SW480 (cell line): Measurements from ENCODE around the gene SPRR1A.

ENCODE experiments used
- DNase-seq: peaks from one replicate; pipeline ENCODE4 v3.0.0-alpha.2; 2016; ENCODE audit warnings: low spot score

The SPRR1A gene

GRCh38 chr1:152983743-152984142 lies at the start of gene SPRR1A:
Gene SPRR1A (plus strand): TSS chr1:152984081. CDS start chr1:152985231, 1,150 bp downstream.
- no peak for DNase-seq

DNA sequence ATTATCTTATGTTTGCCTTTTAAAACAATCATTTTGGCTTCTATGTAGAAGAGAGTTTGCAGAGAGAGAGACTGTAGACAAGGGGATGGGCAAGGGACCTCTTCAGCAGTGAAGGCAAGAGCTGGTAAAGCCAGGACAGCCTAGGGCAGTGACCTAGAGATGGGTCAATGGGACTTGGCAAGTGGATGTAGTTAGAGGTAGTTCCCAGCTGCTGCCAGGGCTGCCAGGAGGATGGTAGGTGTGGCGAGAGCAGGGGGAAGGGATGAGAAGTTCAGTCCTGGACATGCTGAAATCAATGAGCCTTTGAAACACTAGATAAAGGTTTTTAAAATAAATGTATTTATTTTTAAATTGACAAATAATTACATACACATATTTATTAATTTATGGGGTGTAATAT lies 43.3 kb upstream of the SPRR1A start:
- DNase-seq, result no peak

- no peak for DNase-seq
Measured at GRCh38 chr1:152941037-152941711, 42.7 kb upstream of the SPRR1A start.

GRCh38 chr1:152942161-152942560 lies 41.7 kb upstream of the SPRR1A start:
- DNase-seq, result no peak

DNA sequence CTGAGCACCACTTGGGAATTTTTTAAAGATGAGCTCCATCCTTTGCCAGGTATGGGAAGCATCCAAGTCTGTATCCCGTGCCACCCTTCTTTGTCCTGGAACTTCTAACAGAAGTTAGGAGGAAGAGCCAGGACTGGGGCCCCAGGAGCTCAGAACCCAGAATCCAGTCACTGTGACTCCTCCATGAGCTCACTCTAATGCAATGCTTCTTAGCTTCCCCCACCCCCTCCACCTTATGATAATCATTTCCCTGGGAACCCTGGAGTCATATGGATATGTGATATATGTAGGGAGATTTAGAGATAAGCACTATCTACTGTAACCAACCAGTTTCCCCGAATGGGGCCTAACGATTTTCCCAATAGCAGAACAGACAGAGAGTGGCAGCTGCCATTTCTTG lies 37.6 kb upstream of the SPRR1A start:
- DNase-seq, result no peak

DNA sequence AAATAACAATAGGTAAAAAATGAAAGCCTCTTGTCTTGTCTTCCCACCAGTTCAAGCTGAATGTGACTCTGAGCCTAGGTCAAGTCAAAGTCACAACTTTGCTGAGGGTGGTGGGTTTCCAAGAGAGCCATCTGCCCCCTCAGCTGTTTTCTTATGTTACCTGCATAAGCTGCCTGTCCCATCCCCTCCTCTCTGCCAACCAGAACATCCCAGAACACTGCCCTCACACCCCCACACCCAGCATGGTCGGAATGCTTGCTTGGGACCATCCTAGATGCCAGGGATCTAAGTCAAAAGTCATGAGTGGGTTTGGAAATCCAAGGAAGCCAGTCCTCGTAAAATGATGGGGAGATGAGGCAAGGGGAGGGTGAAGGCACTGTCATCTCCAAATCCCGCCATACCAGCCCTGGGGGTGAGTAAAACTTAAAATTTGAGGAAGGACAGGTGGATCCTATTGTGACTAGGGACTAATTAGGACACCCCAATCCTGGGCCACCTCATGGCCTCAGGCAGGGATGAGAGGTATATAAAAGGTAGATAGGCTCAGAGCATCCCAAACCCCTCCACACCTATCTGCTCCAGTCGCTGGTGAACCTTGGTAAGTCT lies 37.1 kb upstream of the SPRR1A start, which contains the start of gene SPRR5:
TSS of gene SPRR5 (plus strand) at position 556 of the 606 bp plus-strand sequence. CDS start 1,349 bp downstream, outside the sequence.
- no peak for DNase-seq

- no peak for DNase-seq
Measured at GRCh38 chr1:152951711-152952110, 32.2 kb upstream of the SPRR1A start.

DNA sequence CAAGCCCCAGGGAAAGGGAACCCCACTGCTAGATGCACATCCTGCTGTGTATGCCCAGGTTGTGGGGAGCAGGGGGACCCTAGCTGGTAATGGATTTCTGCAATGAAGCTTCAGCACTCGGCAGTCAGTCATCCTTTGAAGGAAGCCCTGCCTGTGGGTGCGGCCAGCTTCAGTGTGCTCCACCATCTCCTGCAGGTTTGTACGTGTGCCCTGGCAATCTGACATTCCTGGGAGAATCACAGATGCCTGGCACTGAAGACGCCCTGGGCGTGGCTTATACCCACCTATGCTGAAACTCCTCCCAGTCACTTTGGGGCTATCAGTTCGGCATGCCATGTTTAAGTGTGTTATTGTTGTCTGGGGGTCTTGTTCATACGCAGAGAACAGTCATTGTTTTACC lies 30.1 kb upstream of the SPRR1A start:
- peak; percentile 11 for DNase-seq

- DNase-seq, result peak; percentile 50
Measured at GRCh38 chr1:152954436-152954835, 29.4 kb upstream of the SPRR1A start.

DNA sequence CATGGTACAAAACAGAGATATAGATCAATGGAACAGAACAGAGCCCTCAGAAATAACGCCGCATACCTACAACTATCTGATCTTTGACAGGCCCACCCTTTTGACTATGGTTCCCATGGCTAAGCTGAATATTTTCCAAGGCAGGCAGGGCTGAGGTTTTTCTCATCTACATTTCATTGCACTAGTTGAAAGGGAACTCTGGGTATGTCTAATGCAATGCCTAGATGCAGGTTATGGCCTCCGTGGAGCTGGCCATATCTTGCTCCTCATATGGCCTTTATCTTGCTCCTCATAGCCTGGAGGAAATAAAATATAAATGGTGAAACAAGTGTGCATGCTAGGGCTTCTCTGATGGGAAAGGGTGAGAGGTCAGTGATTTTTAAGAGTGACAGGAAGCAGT lies 26.3 kb upstream of the SPRR1A start:
- no peak for DNase-seq

GRCh38 chr1:152959273-152959672 lies 24.6 kb upstream of the SPRR1A start:
- no peak for DNase-seq

DNA sequence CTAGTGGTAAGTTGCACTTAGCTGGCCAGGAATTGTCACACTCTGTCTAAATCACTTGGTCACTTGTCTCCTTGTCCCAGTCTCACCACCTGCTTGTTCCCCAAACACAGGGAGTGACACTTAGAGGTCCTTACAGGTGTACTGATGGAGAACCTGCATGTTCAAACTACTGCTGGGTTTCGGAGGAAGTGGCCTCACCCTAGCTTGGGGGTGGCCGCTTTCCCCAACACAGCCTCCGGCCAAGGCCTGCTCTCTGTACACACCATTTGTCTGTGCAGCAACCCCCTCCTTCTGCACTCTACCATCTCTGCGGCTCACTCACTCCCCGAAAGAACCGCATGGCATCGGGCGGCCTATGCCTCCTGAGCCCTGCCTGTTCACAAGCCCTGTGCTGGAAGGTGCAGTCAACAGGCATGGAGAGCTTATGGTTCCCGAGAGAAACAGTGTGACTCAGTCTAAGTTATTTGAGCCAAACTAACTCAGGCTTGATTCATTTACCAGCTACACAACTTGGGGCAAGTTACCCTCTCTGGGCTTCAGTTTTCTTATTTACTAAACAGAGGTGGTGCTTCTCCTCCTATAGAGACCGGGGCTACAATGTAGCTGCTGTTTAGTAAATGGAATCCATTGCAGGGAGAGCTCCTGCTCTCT lies 24.0 kb upstream of the SPRR1A start:
- no peak for DNase-seq

DNA sequence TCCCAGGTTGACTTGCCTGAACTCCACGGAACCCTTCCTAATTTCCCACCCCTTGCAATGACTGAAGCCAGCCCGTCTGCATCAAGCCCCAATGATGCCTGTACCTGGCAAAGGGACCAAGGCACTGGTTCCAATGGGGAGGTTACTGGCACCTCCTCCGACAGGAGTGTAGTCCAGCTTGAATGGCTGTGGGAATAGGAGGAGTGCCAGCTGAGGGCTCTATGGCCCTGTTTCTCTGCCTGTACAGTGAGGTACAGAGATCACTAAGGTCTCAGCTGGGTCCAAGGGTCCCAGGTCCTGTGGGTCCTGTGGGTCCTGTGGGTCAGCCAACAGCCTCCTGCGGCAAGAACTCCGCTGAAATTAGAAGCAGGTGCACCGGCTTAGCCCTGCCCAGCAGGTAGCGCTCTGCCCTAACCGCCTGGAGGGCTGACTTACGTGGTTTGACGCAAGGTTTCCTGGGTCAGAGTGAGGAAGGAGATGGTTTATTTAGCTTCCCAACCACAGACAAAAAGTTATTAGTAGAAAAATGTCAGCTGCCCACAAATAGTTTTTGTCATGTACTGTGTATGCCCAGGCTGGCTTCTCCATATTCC lies 23.3 kb upstream of the SPRR1A start:
- no peak for DNase-seq

GRCh38 chr1:152961226-152961891 lies 22.5 kb upstream of the SPRR1A start:
- DNase-seq, result no peak

- no peak for DNase-seq
Measured at GRCh38 chr1:152962876-152963415, 20.9 kb upstream of the SPRR1A start.

GRCh38 chr1:152964536-152964935 lies 19.3 kb upstream of the SPRR1A start:
- no peak for DNase-seq

DNA sequence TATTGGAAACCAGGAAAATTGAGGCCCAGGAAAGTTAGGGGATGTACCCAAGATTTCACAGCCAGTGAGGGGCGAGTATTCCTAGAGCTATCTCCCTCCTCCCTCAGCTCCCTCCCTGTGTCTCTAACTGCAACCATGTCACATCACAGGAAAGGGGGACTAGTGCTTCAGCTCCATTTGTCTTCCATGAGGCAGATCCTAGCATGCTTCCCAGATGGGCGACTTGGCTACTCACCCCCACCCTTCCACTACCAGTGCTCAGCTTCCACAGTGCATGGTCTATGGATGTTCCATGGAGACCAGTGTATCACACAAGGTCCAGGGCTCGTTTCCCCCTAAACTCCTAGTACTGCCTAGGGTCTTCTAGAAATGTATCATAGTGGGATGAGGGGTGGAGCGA lies 18.0 kb upstream of the SPRR1A start:
- DNase-seq, result no peak

DNA sequence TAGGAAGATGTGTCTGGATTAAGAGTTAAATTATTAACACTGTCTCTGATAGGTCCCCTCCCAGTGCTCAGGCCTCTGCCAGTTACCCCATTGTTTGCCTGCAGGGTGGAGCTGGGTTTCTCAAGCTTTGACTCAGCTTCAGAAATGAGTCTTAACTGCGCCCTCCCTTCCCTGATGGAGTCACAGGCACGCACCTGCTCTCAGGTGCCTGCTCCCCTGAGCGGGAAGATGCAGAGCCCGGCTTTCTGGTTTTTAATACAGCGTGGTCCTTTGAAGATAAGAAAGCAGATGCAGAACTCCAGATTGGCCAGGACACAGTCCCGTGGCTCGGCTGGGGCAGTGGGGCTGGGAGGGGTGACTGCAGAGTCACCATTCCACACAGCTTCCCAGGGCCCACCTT lies 16.7 kb upstream of the SPRR1A start:
- no peak for DNase-seq

GRCh38 chr1:152968248-152968647 lies 15.6 kb upstream of the SPRR1A start:
- no peak for DNase-seq

DNA sequence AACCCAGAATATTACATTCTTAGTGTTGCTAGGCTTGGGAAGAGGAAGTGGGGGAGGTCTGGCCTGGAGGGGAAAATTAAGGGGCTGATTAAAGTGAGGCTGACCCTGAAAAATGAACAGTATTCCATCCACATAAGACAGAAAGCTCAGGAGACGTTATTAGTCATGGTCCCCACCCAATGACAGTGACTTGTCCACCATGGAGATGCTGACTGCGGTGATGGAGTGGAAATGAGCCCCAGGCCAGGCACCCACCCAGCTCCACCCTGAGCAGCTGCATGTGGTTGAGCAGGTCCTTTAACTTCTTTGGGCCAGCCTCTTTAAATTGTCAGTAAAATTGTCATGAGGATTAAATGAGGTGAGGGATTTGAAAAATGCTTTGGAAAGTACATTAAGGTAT lies 14.8 kb upstream of the SPRR1A start:
- no peak for DNase-seq

- no peak for DNase-seq
Measured at GRCh38 chr1:152970495-152970894, 13.4 kb upstream of the SPRR1A start, which contains the start of gene SPRR4. Gene SPRR4 (plus strand): TSS chr1:152970648. CDS start chr1:152971891, 1,243 bp downstream.
